NCI-H146 treated with DMSO at 0.1 percent for 48 hours (cell line): Measurements from ENCODE around the gene RGMB.

Experiments
- DNase-seq: peaks from one replicate; lab custom pipeline; 2025; ENCODE audit not compliant: unreplicated experiment; lab: John Stamatoyannopoulos, UW

RGMB gene

GRCh38 chr5:98783051-98783649 lies 9.7 kb downstream of the RGMB start:
- DNase-seq, result no peak

DNA sequence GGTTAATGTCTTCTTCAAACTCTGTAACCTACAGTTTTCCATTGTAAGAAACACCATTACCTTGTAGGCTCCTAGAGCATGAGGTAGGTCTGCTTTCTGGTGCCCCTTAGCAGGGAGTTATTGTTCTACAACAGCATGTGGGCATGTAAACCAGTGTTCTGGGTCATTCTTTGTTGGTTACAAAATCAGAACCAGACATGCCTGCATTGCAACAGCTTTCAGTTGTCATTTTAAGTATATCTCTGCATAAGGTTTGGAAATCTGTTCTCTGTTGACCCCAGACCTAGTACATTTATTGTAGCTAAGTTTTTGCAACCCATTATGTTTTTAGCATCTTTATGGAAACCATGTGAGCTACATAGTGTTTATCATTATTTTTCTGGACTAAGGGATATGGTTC lies 10.9 kb downstream of the RGMB start:
- DNase-seq, result no peak

DNA sequence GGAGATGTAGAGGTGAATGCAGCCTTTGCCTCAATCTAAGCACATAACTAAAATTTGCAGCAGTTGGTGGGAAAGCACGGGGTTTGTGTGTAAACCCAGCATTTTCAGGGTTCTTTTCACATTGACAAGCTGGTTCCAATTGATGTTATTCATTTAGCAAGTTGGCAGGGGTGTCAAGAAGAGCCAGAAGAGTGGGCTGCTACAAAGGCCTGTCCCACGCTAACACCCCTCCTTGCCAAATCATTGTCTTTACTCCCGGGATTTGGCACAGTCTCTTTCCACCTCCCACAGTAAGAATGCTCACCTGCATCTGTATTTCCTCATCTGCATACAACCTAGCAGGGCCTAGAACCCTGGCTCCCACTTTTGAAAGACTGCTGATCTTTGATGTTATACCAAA lies 11.8 kb downstream of the RGMB start:
- DNase-seq, result no peak

DNA sequence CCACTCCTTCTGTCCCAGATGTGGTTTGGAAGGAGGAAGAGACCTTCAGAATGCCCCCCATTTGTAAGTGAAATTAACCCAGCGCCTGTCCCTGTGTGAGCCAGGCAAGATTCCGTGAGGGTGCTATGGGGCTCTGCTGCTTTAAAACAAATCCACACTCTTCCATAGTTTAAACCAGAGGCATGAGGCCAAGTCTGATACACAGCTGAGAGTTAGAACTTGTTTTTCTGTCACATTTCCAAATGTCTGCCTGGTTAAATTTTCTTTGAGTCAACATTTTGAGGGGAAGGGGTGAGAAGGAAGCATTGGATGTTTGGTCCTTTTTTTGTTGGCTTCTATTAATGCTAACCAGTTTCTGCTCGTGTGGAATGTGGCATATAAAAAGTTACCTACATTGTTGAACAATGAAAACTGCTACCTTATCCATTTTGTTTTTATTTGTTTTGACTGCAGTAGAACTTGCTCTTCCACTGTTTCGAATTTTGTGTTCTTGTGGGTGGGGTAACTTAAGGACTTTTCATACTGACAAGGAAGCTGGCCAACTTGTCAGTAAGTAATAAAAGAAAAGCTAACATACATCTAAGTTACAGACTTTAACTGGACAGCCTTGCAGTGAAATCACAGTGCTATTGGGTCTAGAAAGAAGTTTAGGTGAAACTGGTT lies 12.9 kb downstream of the RGMB start:
- no peak for DNase-seq

DNA sequence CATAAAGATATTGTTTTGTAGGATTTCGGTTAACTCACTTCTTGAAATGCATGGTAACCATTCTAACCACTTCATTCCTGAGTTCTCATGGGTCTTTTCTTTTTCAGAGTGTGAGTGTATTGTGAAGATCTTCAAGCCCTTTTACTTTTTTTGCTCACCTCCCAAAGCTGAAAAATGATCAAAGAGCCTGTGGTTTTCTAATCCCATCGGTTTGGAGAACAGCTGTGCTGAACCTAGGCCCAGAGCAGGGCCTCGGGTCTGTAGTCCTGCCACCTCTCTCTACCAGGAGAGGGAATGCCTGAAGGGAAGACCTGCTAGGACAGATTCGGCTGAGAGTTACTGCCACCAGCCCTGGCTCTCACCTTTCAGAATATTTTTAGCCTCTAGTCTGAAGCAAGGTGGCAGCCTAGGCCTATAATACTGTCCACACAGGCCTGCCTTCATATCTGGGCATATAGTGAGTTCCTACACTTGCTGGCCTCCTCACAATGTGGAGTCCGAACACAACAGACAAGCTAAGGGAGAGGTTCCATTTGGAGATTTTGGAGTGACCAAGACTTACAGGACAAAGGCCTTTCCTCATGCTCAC lies 13.8 kb downstream of the RGMB start:
- DNase-seq, result no peak

DNA sequence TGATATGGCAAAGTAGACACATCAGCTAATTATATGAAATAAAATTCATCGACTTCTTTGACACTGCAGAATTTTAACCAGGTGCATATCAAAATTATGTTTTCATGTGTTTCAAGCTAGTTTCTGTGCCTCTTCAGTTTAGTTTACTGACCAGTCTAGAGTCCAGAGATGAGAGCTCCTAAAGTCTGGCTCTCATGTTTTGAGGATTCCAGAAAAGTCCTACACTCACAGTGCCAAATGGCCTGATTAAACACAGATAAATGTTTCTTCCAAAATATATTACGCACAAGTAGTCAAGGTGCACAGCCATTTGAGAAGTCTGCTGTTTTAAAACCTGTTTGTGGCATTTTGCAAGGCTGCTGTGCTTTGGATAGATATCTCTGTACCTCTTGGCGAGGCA lies 15.6 kb downstream of the RGMB start:
- no peak for DNase-seq

- no peak for DNase-seq
Observed at GRCh38 chr5:98791001-98791519, 17.6 kb downstream of the RGMB start.

GRCh38 chr5:98791898-98792580 lies 18.6 kb downstream of the RGMB start:
- no peak for DNase-seq

- DNase-seq, result no peak
Observed at GRCh38 chr5:98793223-98793622, 19.8 kb downstream of the RGMB start.

- DNase-seq, result no peak
Observed at GRCh38 chr5:98794001-98794400, 20.5 kb downstream of the RGMB start.

- DNase-seq, result no peak
Observed at GRCh38 chr5:98794414-98795080, 21.1 kb downstream of the RGMB start.

DNA sequence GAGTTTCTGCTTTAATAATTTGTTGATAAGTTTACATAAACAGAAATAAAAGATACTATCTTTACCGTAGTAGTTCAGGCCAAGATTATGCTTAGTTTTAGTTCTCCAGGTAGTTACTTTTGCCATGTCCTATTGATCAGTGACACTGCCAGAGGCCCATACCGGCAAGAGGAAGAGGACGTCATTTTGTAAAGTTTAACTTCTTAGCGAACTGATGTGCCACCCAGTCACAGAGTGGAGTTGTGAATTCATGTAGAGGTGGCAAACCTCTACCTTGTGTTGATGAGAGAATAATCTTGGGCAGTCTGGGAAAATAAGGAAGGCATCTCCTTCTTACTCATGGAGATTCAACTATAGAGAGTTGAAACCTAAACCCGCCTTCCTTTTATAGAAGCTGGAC lies 21.8 kb downstream of the RGMB start:
- DNase-seq, result no peak

GRCh38 chr5:98796197-98796972 lies 22.9 kb downstream of the RGMB start:
- peak; percentile 2 for DNase-seq

DNA sequence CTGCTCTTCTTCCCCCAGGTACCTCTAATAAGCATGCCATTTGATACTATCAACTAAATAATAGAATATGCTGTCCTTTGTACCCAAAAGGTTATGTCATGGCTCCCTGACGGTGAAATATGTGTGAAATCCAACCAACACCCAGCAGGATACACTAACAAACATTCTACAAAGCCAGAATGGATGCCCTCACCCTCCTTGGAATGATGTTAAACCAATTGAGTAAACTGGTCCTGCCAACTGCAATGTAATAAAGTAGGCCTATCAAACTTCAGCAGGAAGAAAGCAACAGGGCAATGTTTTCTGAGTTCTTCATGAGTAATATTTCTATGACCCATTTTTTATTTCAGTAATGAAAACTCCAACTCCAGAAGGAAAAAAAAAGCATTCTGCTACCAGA lies 24.9 kb downstream of the RGMB start:
- DNase-seq, result no peak

GRCh38 chr5:98798847-98799246 lies 25.4 kb downstream of the RGMB start:
- DNase-seq, result no peak

DNA sequence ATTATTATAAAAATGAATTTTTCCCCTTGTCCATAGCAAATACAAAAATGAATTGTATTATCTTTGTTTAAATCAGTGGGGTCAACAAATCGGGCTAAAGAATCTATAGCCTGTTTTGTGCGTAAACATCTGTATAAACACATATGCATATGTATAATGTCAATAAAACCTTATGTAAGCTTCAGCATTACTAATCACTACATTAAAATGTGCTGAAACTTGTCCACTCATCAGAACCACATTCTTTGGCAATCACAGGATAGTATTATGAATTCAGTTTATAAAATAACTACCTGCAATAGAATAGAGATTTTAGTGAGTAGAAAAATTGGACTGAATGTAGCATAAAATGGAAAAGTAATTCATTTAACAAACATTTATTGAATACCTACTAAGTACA lies 30.6 kb downstream of the RGMB start:
- no peak for DNase-seq

GRCh38 chr5:98805070-98805469 lies 31.6 kb downstream of the RGMB start:
- DNase-seq, result no peak

- no peak for DNase-seq
Observed at GRCh38 chr5:98807806-98808205, 34.3 kb downstream of the RGMB start.

GRCh38 chr5:98810206-98810605 lies 36.7 kb downstream of the RGMB start:
- no peak for DNase-seq

GRCh38 chr5:98813755-98814154 lies 40.3 kb downstream of the RGMB start:
- no peak for DNase-seq
